GM18519 (cell line): Measurements from ENCODE around the gene C16orf89.

Experiments used
- ATAC-seq: cut with Tn5 transposase; IDR thresholded peaks from one replicate; pipeline ENCODE4 v1.9.1; 2021; ENCODE audit warnings: mild to moderate bottlenecking, moderate library complexity; ENCODE audit not compliant: unreplicated experiment, low FRiP score

The C16orf89 gene

GRCh38 chr16:5010576-5011329, 55.0 kb downstream of the C16orf89 start:
- ATAC-seq: no peak

GRCh38 chr16:5008311-5008731, 57.4 kb downstream of the C16orf89 start:
- no peak for ATAC-seq

- no peak for ATAC-seq
These were observed 58.5 kb downstream of the C16orf89 start for GRCh38 chr16:5007256-5007655.

GRCh38 chr16:5006348-5007193, 59.2 kb downstream of the C16orf89 start:
- no peak for ATAC-seq

GRCh38 chr16:5005916-5006315, 59.8 kb downstream of the C16orf89 start:
- ATAC-seq: no peak

GRCh38 chr16:5004311-5004710, 61.4 kb downstream of the C16orf89 start:
- ATAC-seq: no peak

GRCh38 chr16:5003828-5004227, 61.9 kb downstream of the C16orf89 start:
- ATAC-seq: no peak

GRCh38 chr16:5003211-5003610, 62.5 kb downstream of the C16orf89 start:
- no peak for ATAC-seq

- ATAC-seq: no peak
These were observed 63.0 kb downstream of the C16orf89 start for GRCh38 chr16:5002699-5003143.

GRCh38 chr16:5001986-5002385, 63.8 kb downstream of the C16orf89 start:
- no peak for ATAC-seq

- ATAC-seq: no peak
These were observed 64.2 kb downstream of the C16orf89 start for GRCh38 chr16:5001571-5001970.

GRCh38 chr16:5000573-5001001, 65.2 kb downstream of the C16orf89 start:
- ATAC-seq: no peak

GRCh38 chr16:4994719-4995434, 70.9 kb downstream of the C16orf89 start:
- no peak for ATAC-seq
